NCI-H69 (cell line): ENCODE measurements around the gene SMDT1.
A peak's percentile ranks its signal among the peaks of the same experiment; 100 is the strongest.
"Not testable (repeated sequence)": the region's sequence is repeated elsewhere in the genome, so short reads cannot be mapped to it uniquely, and the experiment has no call there.

ENCODE experiments used
- DNase-seq: peaks from one replicate; lab custom pipeline; 2025; lab: John Stamatoyannopoulos, UW

SMDT1 gene

GRCh38 chr22:42111798-42112197 lies 32.3 kb downstream of the SMDT1 start:
- peak; percentile 31 for DNase-seq

GRCh38 chr22:42112793-42113192 lies 33.3 kb downstream of the SMDT1 start:
- DNase-seq: peak; percentile 51

GRCh38 chr22:42114721-42115120 lies 35.2 kb downstream of the SMDT1 start:
- DNase-seq: peak; percentile 48

GRCh38 chr22:42115420-42115830 lies 35.9 kb downstream of the SMDT1 start:
- DNase-seq: not testable (repeated sequence)

- DNase-seq: peak; percentile 17
Measured at GRCh38 chr22:42116848-42117424, 37.4 kb downstream of the SMDT1 start.

- not testable (repeated sequence) for DNase-seq
Measured at GRCh38 chr22:42120231-42121021, 40.9 kb downstream of the SMDT1 start.

- DNase-seq: not testable (repeated sequence)
Measured at GRCh38 chr22:42123529-42123928, 44.0 kb downstream of the SMDT1 start.

- no peak for DNase-seq
Measured at GRCh38 chr22:42127606-42128005, 48.1 kb downstream of the SMDT1 start.

GRCh38 chr22:42128007-42128406 lies 48.5 kb downstream of the SMDT1 start:
- not testable (repeated sequence) for DNase-seq

- peak; percentile 85 for DNase-seq
Measured at GRCh38 chr22:42128776-42129694, 49.5 kb downstream of the SMDT1 start.

- DNase-seq: not testable (repeated sequence)
Measured at GRCh38 chr22:42130182-42130581, 50.7 kb downstream of the SMDT1 start.

GRCh38 chr22:42130639-42131431 lies 51.3 kb downstream of the SMDT1 start, which contains the start of gene CYP2D6:
Gene CYP2D6, minus strand, starts transcription at chr22:42130810. Its CDS starts 19 bp downstream, at chr22:42130791.
- DNase-seq: not testable (repeated sequence)

GRCh38 chr22:42131562-42131961 lies 52.1 kb downstream of the SMDT1 start:
- DNase-seq: no peak

- DNase-seq: peak; percentile 16
Measured at GRCh38 chr22:42132457-42132856, 53.0 kb downstream of the SMDT1 start.
